Lower leg skin (tissue), 3 donors: ENCODE measurements around the gene TBC1D22A.

Experiments
- POLR2A ChIP-seq, 2 donors: fragments of 450-650 bp; IDR thresholded peaks; one replicate each; pipeline ENCODE4 v1.6.1; 2016 to 2017; ENCODE audit warnings: antibody characterized with exemption in 2 of 2, mild to moderate bottlenecking in 1 of 2, moderate library complexity in 1 of 2
- TF ChIP-seq, protein P1 (sequence below), 3 donors: fragments of 450-650 bp; IDR thresholded peaks; one replicate each; pipeline ENCODE4 v1.5.1; 2016; ENCODE audit warnings: antibody characterized with exemption in 3 of 3, mild to moderate bottlenecking in 3 of 3, moderate library complexity in 2 of 3

DNA sequence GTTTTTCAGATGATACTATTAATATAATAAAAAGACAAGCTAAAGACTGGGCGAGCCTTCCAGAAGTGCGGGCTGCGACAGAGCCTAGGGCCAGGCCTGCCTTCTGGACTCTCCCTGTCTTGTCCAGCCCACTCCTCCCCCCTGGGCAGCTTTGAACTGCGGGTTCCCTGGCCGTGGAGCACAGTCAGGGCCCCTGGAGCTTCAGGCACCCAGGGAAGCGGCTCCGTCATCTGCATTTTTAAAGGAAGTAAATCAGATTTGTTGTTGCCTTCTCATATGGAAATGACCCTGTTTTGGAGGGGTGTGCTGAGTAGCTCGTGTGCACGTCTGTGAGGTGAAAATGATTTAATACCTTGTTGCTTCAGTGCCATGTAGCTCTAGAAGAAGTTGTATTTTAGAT is 265.3 kb downstream of the TBC1D22A start:
- no peak for TF ChIP-seq POLR2A (IDR thresholded peaks at IDR 0.05)
- TF ChIP-seq, protein P1, sequence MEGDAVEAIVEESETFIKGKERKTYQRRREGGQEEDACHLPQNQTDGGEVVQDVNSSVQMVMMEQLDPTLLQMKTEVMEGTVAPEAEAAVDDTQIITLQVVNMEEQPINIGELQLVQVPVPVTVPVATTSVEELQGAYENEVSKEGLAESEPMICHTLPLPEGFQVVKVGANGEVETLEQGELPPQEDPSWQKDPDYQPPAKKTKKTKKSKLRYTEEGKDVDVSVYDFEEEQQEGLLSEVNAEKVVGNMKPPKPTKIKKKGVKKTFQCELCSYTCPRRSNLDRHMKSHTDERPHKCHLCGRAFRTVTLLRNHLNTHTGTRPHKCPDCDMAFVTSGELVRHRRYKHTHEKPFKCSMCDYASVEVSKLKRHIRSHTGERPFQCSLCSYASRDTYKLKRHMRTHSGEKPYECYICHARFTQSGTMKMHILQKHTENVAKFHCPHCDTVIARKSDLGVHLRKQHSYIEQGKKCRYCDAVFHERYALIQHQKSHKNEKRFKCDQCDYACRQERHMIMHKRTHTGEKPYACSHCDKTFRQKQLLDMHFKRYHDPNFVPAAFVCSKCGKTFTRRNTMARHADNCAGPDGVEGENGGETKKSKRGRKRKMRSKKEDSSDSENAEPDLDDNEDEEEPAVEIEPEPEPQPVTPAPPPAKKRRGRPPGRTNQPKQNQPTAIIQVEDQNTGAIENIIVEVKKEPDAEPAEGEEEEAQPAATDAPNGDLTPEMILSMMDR (IDR thresholded peaks at IDR 0.05) = no peak
